Activated naive CD4-positive, alpha-beta T cell treated with anti-CD3 and anti-CD28 coated beads, Interleukin-2, amount 10 ng/mL, durations not matched to agents 7 days and 5 days (primary cell): ENCODE results near the gene HYAL2.
"Not testable (repeated sequence)": the region's sequence is repeated elsewhere in the genome, so short reads cannot be mapped to it uniquely, and the experiment has no call there.

Experiments
- CTCF ChIA-PET: fragments of 350-600 bp; sonication (Branson Sonifier 250); formaldehyde crosslinking; loops from one replicate; lab custom pipeline; 2021; ENCODE audit warnings: antibody characterized with exemption; lab: Charles Lee
- DNase-seq: peaks from one replicate; pipeline ENCODE4 v3.0.0-alpha.2; 2020
- H3K27ac Mint-ChIP-seq: one replicate; pipeline ENCODE4 v1.8.0; 2021; ENCODE audit warnings: mild to moderate bottlenecking, moderate library complexity, mixed read lengths
- H3K27me3 Mint-ChIP-seq: one replicate; pipeline ENCODE4 v1.8.0; 2021; ENCODE audit warnings: mild to moderate bottlenecking, mixed read lengths
- H3K36me3 Mint-ChIP-seq: one replicate; pipeline ENCODE4 v1.8.0; 2021; ENCODE audit warnings: mixed read lengths
- H3K4me1 Mint-ChIP-seq: one replicate; pipeline ENCODE4 v1.8.0; 2021; ENCODE audit warnings: mixed read lengths
- H3K4me3 Mint-ChIP-seq: one replicate; pipeline ENCODE4 v1.8.0; 2021; ENCODE audit warnings: mild to moderate bottlenecking, moderate library complexity, mixed read lengths
- H3K9me3 Mint-ChIP-seq: one replicate; pipeline ENCODE4 v1.8.0; 2021; ENCODE audit warnings: mixed read lengths

Gene HYAL2

GRCh38 chr3:50294089-50294488, 28.5 kb downstream of the HYAL2 start:
- CTCF ChIA-PET = interaction anchor here (1.3 kb wide), 1 partner anchor 25 kb away, joined by 3 read pairs; no protein-coding TSS in a partner anchor
- Mint-ChIP-seq H3K36me3 (peaks cover 11% of the 10 kb centered on the region), H3K9me3 (no peaks in the 10 kb centered on the region), H3K4me3 (no peak overlapping the region), H3K4me1 (peaks cover 47% of the 10 kb centered on the region), H3K27ac (no peak overlapping the region), H3K27me3 (no peaks in the 10 kb centered on the region)
- no peak for DNase-seq

- Mint-ChIP-seq H3K27me3 (no peaks in the 10 kb centered on the region), H3K27ac (peak overlapping the region; percentile 95), H3K4me1 (peaks cover 44% of the 10 kb centered on the region), H3K4me3 (peak overlapping the region; percentile 79), H3K36me3 (peaks cover 15% of the 10 kb centered on the region), H3K9me3 (no peaks in the 10 kb centered on the region)
- CTCF ChIA-PET = interaction anchor here (1.3 to 1.8 kb wide), 2 partner anchors 26 to 31 kb away, joined by 3 to 9 read pairs; no protein-coding TSS in a partner anchor
- DNase-seq = no peak
Measured at GRCh38 chr3:50293079-50293801, 29.3 kb downstream of the HYAL2 start.

- CTCF ChIA-PET = interaction anchor here (1.8 kb wide), 1 partner anchor 32 kb away, joined by 9 read pairs; no protein-coding TSS in a partner anchor
- no peaks in the 10 kb centered on the region for H3K9me3 Mint-ChIP-seq
- H3K27ac Mint-ChIP-seq = peak within 1 kb of the TSS; percentile 95
- peak within 1 kb of the TSS; percentile 79 for H3K4me3 Mint-ChIP-seq
- DNase-seq = peak; percentile 98
- peaks cover 36% of the 10 kb centered on the region for H3K4me1 Mint-ChIP-seq
- peaks cover 18% of the 10 kb centered on the region for H3K36me3 Mint-ChIP-seq
- H3K27me3 Mint-ChIP-seq = no peaks in the 10 kb centered on the region
Measured at GRCh38 chr3:50292159-50293078, 30.1 kb downstream of the HYAL2 start, which contains the start of gene IFRD2. IFRD2 (minus strand) TSS chr3:50292429; CDS start chr3:50292274, 155 bp downstream.

GRCh38 chr3:50290161-50290641, 32.3 kb downstream of the HYAL2 start:
- Mint-ChIP-seq H3K36me3 (peaks cover 15% of the 10 kb centered on the region), H3K4me1 (peaks cover 26% of the 10 kb centered on the region), H3K27me3 (no peaks in the 10 kb centered on the region), H3K4me3 (peak overlapping the region; percentile 41), H3K9me3 (no peaks in the 10 kb centered on the region), H3K27ac (no peak overlapping the region)
- CTCF ChIA-PET = no interaction called here
- no peak for DNase-seq

- no peaks in the 10 kb centered on the region for H3K27me3 Mint-ChIP-seq
- peaks cover 26% of the 10 kb centered on the region for H3K4me1 Mint-ChIP-seq
- peaks cover 15% of the 10 kb centered on the region for H3K36me3 Mint-ChIP-seq
- no peaks in the 10 kb centered on the region for H3K9me3 Mint-ChIP-seq
- CTCF ChIA-PET = interaction anchor here (1.6 kb wide), 1 partner anchor 10 kb away, joined by 6 read pairs; the partner anchor contains the start of gene LSMEM2
- H3K4me3 Mint-ChIP-seq = no peak overlapping the region
- no peak for DNase-seq
- no peak overlapping the region for H3K27ac Mint-ChIP-seq
Measured at GRCh38 chr3:50289130-50289529, 33.4 kb downstream of the HYAL2 start.

GRCh38 chr3:50288387-50289007, 34.0 kb downstream of the HYAL2 start:
- Mint-ChIP-seq H3K36me3 (peaks cover 15% of the 10 kb centered on the region), H3K27me3 (no peaks in the 10 kb centered on the region), H3K27ac (no peak overlapping the region), H3K4me1 (peaks cover 24% of the 10 kb centered on the region), H3K4me3 (no peak overlapping the region), H3K9me3 (no peaks in the 10 kb centered on the region)
- DNase-seq = no peak
- CTCF ChIA-PET = interaction anchor here (0.9 to 1.6 kb wide), 2 partner anchors 9 to 36 kb away, joined by 3 to 6 read pairs; partner anchors contain the start of gene LSMEM2

- Mint-ChIP-seq H3K9me3 (no peaks in the 10 kb centered on the region), H3K36me3 (peaks cover 15% of the 10 kb centered on the region), H3K27ac (peak overlapping the region; percentile 14), H3K4me1 (peaks cover 12% of the 10 kb centered on the region), H3K27me3 (no peaks in the 10 kb centered on the region), H3K4me3 (no peak overlapping the region)
- CTCF ChIA-PET = no interaction called here
- DNase-seq = no peak
Measured at GRCh38 chr3:50287262-50287661, 35.3 kb downstream of the HYAL2 start.

- H3K27me3 Mint-ChIP-seq = no peaks in the 10 kb centered on the region
- no peaks in the 10 kb centered on the region for H3K9me3 Mint-ChIP-seq
- no peak overlapping the region for H3K4me3 Mint-ChIP-seq
- no peak for DNase-seq
- no peak overlapping the region for H3K27ac Mint-ChIP-seq
- H3K36me3 Mint-ChIP-seq = peaks cover 15% of the 10 kb centered on the region
- CTCF ChIA-PET = no interaction called here
- peaks cover 11% of the 10 kb centered on the region for H3K4me1 Mint-ChIP-seq
Measured at GRCh38 chr3:50286322-50287227, 36.0 kb downstream of the HYAL2 start.

GRCh38 chr3:50284121-50284520, 38.4 kb downstream of the HYAL2 start:
- H3K27me3 Mint-ChIP-seq, H3K27ac Mint-ChIP-seq, H3K36me3 Mint-ChIP-seq, H3K4me1 Mint-ChIP-seq, H3K4me3 Mint-ChIP-seq, H3K9me3 Mint-ChIP-seq, DNase-seq: not testable (repeated sequence)
- CTCF ChIA-PET = interaction anchor here (0.8 to 1.7 kb wide), 5 partner anchors 9 to 92 kb away, joined by 3 to 5 read pairs (median 4); partner anchors contain the start of genes HYAL3 and NAA80

GRCh38 chr3:50279255-50280016, 43.1 kb downstream of the HYAL2 start:
- Mint-ChIP-seq H3K4me1 (peaks cover 15% of the 10 kb centered on the region), H3K9me3 (no peaks in the 10 kb centered on the region), H3K4me3 (no peak overlapping the region), H3K27ac (no peak overlapping the region), H3K36me3 (no peaks in the 10 kb centered on the region), H3K27me3 (peaks cover 53% of the 10 kb centered on the region)
- no peak for DNase-seq
- CTCF ChIA-PET = interaction anchor here (0.9 to 3.6 kb wide), 4 partner anchors 9 to 85 kb away, joined by 3 to 22 read pairs (median 6); no protein-coding TSS in a partner anchor

- no peaks in the 10 kb centered on the region for H3K9me3 Mint-ChIP-seq
- H3K27me3 Mint-ChIP-seq = peaks cover 59% of the 10 kb centered on the region
- CTCF ChIA-PET = interaction anchor here (0.9 to 3.6 kb wide), 5 partner anchors 10 to 85 kb away, joined by 3 to 22 read pairs (median 6); partner anchors contain the start of genes HYAL3 and NAA80
- peaks cover 20% of the 10 kb centered on the region for H3K4me1 Mint-ChIP-seq
- H3K27ac Mint-ChIP-seq = no peak within 1 kb of the TSS
- H3K4me3 Mint-ChIP-seq = no peak within 1 kb of the TSS
- H3K36me3 Mint-ChIP-seq = peaks cover 1% of the 10 kb centered on the region
- DNase-seq = no peak
Measured at GRCh38 chr3:50278880-50279224, 43.7 kb downstream of the HYAL2 start, which contains the start of gene LSMEM2. LSMEM2 (plus strand) TSS chr3:50279087; CDS start chr3:50279114, 27 bp downstream.
